Measurements from ENCODE around the gene TMEM163.

TMEM163 gene

DNA sequence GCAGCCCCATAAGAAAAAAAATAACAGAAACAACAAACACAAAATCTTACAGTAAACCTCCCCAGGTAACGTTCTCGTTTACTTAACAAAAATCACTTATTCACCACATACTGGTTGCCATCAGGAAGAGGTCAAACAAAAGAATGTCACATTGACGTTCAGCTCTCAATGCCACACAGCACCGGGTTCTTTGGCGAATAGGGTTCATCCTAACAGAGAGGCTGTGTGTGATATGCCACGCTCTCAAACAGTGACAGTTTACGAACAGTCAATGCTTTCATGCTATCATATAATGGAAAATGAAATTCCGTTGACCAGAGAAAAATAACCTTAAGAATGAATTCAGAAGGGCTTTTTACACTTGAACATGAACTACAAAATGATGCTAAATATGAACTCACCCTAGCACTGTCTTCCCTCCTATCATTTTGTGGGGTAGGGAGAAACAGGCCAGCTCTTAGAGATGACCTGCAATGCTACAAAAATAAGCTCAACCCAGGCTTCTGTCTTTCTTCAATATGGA lies 2.0 kb downstream of the TMEM163 start:
- H3K4me3 Mint-ChIP-seq = peak overlapping the region; percentile 80 to 83
- ATAC-seq (replicated peaks) (no peak), DNase-seq (no peak)
- H3K27ac Mint-ChIP-seq = peak overlapping the region in 1 of 2 donors; percentile 41
- peaks cover 23 to 33% of the 10 kb centered on the region in 2 donors for H3K4me1 Mint-ChIP-seq (ENCODE audit: low read depth in 2 of 2)
- peaks cover 4% of the 10 kb centered on the region for H3K36me3 Mint-ChIP-seq (ENCODE audit: insufficient read depth)
- H3K9me3 Mint-ChIP-seq = no peaks in the 10 kb centered on the region
- peaks cover 53 to 57% of the 10 kb centered on the region in 2 donors for H3K27me3 Mint-ChIP-seq

DNA sequence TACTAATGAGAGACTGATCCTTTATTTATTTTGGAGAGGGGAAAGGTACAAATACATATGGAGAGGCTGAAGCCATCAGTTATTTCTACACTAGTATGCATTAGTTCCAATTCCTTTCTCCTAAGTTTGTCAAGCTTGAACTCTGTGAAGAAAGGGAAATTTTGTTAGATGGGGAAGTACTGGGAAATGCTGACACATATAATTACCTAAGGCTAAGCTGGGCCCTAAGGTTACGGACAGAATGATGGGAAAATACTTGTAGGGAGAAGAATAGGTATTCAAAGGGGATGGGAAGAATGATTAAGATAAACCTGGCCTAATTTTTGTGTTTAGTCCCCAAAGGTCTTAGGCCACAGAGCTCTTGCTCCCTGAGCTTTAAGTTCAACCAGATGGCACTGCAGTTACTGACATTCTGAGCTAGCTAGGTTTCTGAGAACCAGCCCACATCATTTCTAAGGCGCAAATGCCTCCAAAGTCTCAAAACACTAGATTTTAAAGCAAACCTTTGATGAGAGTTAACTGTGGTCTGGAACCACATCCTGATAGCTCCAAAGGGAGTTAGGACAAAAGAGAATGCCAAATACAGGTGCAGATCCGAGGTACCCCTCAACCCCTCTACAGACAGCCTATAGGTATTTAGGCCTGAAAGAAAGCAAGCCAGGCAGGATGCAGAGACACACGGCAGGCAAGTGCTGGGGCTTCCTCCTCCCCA lies 2.7 kb downstream of the TMEM163 start:
- Mint-ChIP-seq H3K9me3 (no peaks in the 10 kb centered on the region), H3K27me3 (peaks cover 46 to 51% of the 10 kb centered on the region in 2 donors), H3K4me1 (ENCODE audit: low read depth in 2 of 2) (peaks cover 23 to 33% of the 10 kb centered on the region in 2 donors), H3K4me3 (no peak overlapping the region), H3K36me3 (ENCODE audit: insufficient read depth) (peaks cover 4% of the 10 kb centered on the region), H3K27ac (no peak overlapping the region)
- DNase-seq (no peak), ATAC-seq (replicated peaks) (no peak)

DNA sequence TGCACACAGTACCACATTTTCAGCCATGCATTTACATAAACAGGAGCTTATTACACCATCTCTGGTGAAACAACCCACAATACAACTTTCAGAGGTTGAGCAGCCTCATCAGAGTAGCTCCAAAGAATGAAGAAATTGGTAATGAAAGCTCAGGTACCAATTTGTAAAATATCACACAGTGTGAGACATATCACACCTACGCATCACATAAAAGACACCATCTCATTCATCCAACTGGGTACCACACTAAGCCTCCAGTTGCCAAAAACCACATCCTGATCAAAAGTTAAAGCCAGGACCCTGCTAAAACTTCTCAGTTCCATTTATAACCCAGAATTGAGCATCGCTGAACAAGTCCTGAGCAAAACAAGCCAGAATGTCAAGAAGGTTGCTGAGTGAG lies 4.6 kb downstream of the TMEM163 start:
- no peak for DNase-seq

DNA sequence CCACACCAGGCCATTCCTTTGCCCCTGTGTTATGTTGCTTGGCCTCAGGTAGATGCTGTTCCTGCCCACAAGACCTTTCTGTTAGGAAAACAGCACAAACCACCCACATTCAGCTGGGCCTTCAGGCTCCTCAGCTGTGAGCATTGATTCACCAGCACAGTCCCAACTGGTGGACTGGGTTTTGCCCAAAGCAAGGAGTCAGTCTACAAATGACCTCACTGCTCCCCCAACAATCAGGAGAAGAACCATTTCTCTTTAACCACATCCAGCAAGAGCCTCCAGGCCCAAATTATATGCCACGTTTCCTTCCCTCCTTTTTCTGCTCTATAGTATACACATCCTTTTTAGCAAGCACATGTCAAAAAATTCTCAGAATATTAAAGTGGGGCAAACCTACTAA lies 5.2 kb downstream of the TMEM163 start:
- DNase-seq (no peak), ATAC-seq (replicated peaks) (no peak)
- Mint-ChIP-seq H3K9me3 (no peaks in the 10 kb centered on the region), H3K4me3 (no peak overlapping the region), H3K27ac (no peak overlapping the region), H3K36me3 (ENCODE audit: insufficient read depth) (peaks cover 4% of the 10 kb centered on the region), H3K27me3 (peaks cover 35 to 45% of the 10 kb centered on the region in 2 donors), H3K4me1 (ENCODE audit: low read depth in 2 of 2) (peaks cover 17 to 29% of the 10 kb centered on the region in 2 donors)

More for the DNA sequence above, 4.6 kb downstream of the TMEM163 start:
- H3K27ac Mint-ChIP-seq = no peak overlapping the region
- peaks cover 4% of the 10 kb centered on the region for H3K36me3 Mint-ChIP-seq (ENCODE audit: insufficient read depth)
- H3K27me3 Mint-ChIP-seq = peaks cover 35 to 46% of the 10 kb centered on the region in 2 donors
- no peak overlapping the region for H3K4me3 Mint-ChIP-seq
- H3K9me3 Mint-ChIP-seq = no peaks in the 10 kb centered on the region
- ATAC-seq (replicated peaks) = peak; percentile 54
- H3K4me1 Mint-ChIP-seq (ENCODE audit: low read depth in 2 of 2) = peaks cover 17 to 29% of the 10 kb centered on the region in 2 donors

DNA sequence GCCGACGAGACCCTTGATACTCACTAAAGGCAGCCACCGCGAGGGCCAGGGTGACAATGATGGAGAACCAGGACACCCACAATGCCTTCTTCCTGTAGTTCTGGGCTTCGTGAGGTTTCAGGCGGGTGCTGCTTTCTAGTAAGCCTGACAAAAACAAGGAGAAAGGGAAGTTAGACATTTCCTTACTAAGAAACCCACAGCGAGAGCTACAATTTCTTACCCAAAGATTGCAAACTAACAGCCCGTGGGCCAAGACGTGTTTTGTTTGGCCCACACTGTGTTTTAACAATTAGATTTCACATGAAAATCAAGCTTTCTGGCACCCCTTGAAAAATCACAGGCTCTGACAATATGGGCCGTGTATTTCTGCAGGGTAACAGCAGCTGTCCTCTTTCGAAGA lies 5.6 kb downstream of the TMEM163 start:
- peaks cover 33 to 45% of the 10 kb centered on the region in 2 donors for H3K27me3 Mint-ChIP-seq
- no peak overlapping the region for H3K4me3 Mint-ChIP-seq
- no peak overlapping the region for H3K27ac Mint-ChIP-seq

DNA sequence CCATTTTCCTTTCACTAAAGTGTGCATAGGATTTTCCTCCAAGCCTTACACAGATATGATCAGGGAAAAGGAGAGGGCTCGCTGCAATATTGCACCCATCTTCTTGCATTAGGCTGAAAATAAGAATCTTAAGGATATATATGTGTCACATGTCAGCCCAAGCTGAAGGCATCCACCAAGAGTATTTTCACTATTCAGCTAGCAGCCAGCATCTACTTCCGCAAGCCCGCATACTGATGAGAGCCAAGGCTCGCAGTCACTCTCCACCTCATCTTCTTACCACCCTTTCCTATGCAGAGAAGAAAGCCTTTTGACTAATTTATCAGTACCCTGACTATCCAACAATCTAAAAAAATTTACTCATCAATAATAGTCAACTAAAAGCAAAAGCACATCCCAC lies 6.1 kb downstream of the TMEM163 start:
- H3K27me3 Mint-ChIP-seq = peaks cover 30 to 44% of the 10 kb centered on the region in 2 donors
- peaks cover 4% of the 10 kb centered on the region for H3K36me3 Mint-ChIP-seq (ENCODE audit: insufficient read depth)
- H3K4me1 Mint-ChIP-seq (ENCODE audit: low read depth in 2 of 2) = peaks cover 17 to 28% of the 10 kb centered on the region in 2 donors
- H3K4me3 Mint-ChIP-seq = no peak overlapping the region
- ATAC-seq (replicated peaks) (no peak), DNase-seq (no peak)
- no peaks in the 10 kb centered on the region for H3K9me3 Mint-ChIP-seq
- no peak overlapping the region for H3K27ac Mint-ChIP-seq

More for the DNA sequence above, 5.6 kb downstream of the TMEM163 start:
- ATAC-seq (replicated peaks) (no peak), DNase-seq (no peak)
- Mint-ChIP-seq H3K9me3 (no peaks in the 10 kb centered on the region), H3K36me3 (ENCODE audit: insufficient read depth) (peaks cover 4% of the 10 kb centered on the region), H3K4me1 (ENCODE audit: low read depth in 2 of 2) (peaks cover 17 to 29% of the 10 kb centered on the region in 2 donors)

DNA sequence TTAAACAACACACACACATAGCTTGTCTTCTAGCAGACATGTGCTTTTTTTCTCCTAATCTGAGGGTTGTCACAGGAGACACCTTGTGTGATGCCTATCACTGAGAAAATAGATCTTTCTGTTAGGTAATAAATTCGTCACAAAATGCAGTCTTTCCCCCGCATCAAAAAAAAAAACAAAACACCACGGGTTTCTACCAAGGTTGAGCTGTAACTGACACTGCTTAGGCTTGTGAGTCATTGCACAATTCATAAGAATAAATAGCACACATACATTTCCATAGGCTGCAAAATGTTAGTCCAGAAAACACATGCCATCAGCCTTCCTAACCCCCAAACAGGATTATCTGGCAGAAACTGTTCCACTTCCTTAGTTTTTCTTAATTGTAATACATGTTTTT lies 6.5 kb downstream of the TMEM163 start:
- H3K36me3 Mint-ChIP-seq (ENCODE audit: insufficient read depth) = peaks cover 6% of the 10 kb centered on the region
- DNase-seq = no peak
- H3K4me1 Mint-ChIP-seq (ENCODE audit: low read depth in 2 of 2) = peaks cover 15 to 27% of the 10 kb centered on the region in 2 donors
- H3K9me3 Mint-ChIP-seq = no peaks in the 10 kb centered on the region
- no peak overlapping the region for H3K4me3 Mint-ChIP-seq
- no peak for ATAC-seq (replicated peaks)
- H3K27ac Mint-ChIP-seq = no peak overlapping the region
- H3K27me3 Mint-ChIP-seq = peaks cover 30 to 44% of the 10 kb centered on the region in 2 donors

DNA sequence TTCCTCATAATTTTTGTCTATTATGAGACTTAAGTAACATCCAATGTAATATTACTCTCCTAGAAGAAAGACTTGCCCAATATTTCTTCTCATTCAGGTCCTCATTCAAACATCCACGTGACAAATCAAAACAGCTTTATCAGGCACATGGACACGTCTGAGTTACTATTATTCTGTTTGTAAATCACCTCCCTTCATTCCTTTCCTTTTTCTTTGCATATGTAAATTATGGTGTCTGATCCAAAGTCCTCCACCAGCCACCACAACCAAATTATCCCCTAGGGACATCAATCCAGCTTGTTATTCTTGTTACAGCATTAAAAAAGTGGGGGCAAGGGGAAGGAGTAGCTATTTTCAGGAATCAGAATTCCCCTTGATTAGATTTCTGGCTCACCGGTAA lies 7.1 kb downstream of the TMEM163 start:
- H3K27me3 Mint-ChIP-seq = peaks cover 27 to 44% of the 10 kb centered on the region in 2 donors
- peaks cover 7% of the 10 kb centered on the region for H3K36me3 Mint-ChIP-seq (ENCODE audit: insufficient read depth)
- peaks cover 17 to 25% of the 10 kb centered on the region in 2 donors for H3K4me1 Mint-ChIP-seq (ENCODE audit: low read depth in 2 of 2)
- no peak for ATAC-seq (replicated peaks)
- H3K27ac Mint-ChIP-seq = no peak overlapping the region
- H3K9me3 Mint-ChIP-seq = no peaks in the 10 kb centered on the region
- no peak overlapping the region for H3K4me3 Mint-ChIP-seq
- DNase-seq = no peak

DNA sequence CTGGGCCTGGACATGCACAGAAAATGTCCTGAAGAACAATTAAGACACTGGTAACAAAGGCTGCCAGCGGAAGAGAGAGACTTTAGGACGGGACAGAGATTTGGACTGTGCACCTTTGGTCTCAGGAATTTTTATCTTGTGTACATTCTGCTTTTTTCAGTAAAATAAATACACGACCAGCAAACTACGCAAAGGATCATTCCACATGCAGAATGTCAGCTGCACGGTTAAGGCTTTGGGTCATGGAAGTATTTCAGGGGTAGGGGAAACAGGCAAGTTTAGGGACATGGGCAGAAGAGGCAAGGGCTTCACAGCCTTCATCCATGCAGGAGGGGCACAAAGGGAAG lies 11.5 kb downstream of the TMEM163 start:
- H3K4me3 Mint-ChIP-seq = peak overlapping the region in 1 of 2 donors; percentile 67
- no peak for DNase-seq
- H3K4me1 Mint-ChIP-seq (ENCODE audit: low read depth in 2 of 2) = peaks cover 14 to 21% of the 10 kb centered on the region in 2 donors
- peaks cover 3% of the 10 kb centered on the region for H3K36me3 Mint-ChIP-seq (ENCODE audit: insufficient read depth)
- H3K27ac Mint-ChIP-seq = no peak overlapping the region
- no peak for ATAC-seq (replicated peaks)
- H3K27me3 Mint-ChIP-seq = peaks cover 50 to 61% of the 10 kb centered on the region in 2 donors
- H3K9me3 Mint-ChIP-seq = no peaks in the 10 kb centered on the region

DNA sequence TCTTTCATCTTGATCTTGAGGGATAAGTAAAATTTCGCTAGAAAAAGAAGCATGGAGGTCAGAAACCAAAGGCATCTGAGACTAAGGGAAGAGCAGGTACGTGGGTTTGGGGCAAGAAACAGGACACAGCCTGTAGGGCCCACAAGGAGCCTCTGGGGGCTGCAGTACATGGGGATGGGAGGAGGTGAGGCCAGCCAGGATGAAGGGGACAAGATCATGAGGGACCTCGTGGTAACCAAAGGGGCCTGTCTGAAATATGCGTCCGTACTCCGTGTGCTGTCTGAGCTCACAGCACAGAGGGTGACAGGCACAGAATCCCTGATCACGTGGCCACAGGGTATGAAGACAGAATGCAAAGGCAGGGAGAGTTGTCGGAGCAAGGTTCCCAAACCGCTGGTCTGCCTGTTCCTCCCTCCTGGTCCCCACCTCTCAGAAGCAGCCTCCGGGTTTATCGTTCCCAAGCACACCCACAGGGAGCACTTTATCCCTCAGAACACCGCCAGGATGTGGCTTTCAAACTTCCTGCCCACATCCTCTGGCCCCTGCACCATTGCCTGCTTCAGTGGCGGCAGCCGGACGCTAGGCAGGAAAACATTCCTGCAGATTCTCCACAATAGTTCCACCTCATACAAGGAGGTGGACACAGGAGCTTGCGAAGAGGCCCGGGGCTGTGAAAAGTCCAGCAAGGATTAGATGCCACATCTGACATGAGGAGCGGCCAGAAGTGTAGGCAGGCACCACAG lies 12.0 kb downstream of the TMEM163 start:
- peaks cover 14 to 21% of the 10 kb centered on the region in 2 donors for H3K4me1 Mint-ChIP-seq (ENCODE audit: low read depth in 2 of 2)
- H3K4me3 Mint-ChIP-seq = peak overlapping the region; percentile 67 to 77
- no peaks in the 10 kb centered on the region for H3K9me3 Mint-ChIP-seq
- H3K27ac Mint-ChIP-seq = no peak overlapping the region
- DNase-seq = no peak
- peak; percentile 43 for ATAC-seq (replicated peaks)
- H3K36me3 Mint-ChIP-seq (ENCODE audit: insufficient read depth) = peaks cover 3% of the 10 kb centered on the region
- peaks cover 56 to 67% of the 10 kb centered on the region in 2 donors for H3K27me3 Mint-ChIP-seq

DNA sequence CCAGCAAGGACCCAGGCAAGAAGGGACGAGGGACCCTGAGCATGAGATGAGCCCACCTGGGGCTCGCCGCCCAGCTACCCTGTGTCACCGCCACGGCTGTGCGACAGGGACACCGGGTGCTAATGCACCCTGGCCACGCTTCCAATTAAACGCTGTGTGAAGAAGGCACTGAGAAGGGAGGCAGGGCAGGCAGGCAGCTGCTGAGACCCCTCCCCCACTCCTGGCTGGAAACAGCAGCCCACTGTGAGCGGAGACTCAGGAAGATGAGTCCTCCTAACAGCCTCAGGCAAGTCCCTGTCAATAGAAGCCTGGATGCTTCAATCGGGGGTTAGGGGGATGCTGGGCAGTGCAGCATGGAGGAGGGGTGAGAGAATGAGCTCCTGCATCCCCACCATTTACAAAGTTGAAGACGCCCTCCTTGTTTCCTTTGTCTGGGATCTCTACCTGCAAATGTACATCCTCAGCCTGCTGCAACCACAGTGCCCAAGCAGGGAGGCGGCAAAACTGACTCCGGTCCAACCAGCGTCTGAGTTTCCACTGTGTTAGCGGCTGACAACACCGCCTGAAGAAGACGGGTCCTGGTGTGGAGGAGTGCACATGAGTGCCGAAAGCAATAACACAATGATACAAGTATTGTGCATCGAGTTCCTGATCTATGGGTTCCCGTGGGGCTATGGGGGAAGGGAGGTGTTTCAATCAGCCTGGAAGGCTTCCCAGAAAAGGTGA lies 12.8 kb downstream of the TMEM163 start:
- Mint-ChIP-seq H3K27me3 (peaks cover 56 to 66% of the 10 kb centered on the region in 2 donors), H3K4me1 (ENCODE audit: low read depth in 2 of 2) (peaks cover 14 to 21% of the 10 kb centered on the region in 2 donors), H3K27ac (no peak overlapping the region), H3K4me3 (peak overlapping the region; percentile 67 to 77), H3K9me3 (no peaks in the 10 kb centered on the region), H3K36me3 (ENCODE audit: insufficient read depth) (peaks cover 3% of the 10 kb centered on the region)
- DNase-seq (no peak), ATAC-seq (replicated peaks) (no peak)

DNA sequence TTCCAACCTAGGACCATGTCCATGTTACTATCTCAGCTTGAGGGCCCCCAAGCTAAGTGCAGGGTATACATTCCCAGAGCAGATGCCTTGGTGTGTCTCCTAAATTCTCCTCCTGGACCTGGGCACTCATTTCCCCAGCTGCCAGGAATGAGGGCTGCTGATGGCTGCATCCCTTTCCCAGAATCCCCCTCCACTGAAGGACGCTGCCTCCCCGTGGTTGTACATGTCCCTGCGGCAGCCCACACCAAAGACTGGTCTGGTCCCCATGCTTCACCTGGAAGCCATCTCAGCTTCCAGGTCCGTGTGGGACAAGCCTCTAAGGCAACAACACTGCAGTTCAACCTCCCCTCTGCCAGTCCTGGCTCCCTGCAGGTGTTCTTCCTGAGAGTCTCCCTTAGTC lies 14.6 kb downstream of the TMEM163 start:
- Mint-ChIP-seq H3K27ac (no peak overlapping the region), H3K27me3 (peaks cover 60 to 64% of the 10 kb centered on the region in 2 donors), H3K36me3 (ENCODE audit: insufficient read depth) (peaks cover 3% of the 10 kb centered on the region), H3K4me1 (ENCODE audit: low read depth in 2 of 2) (peaks cover 14 to 21% of the 10 kb centered on the region in 2 donors), H3K9me3 (no peaks in the 10 kb centered on the region), H3K4me3 (no peak overlapping the region)
- no peak for DNase-seq
- no peak for ATAC-seq (replicated peaks)

DNA sequence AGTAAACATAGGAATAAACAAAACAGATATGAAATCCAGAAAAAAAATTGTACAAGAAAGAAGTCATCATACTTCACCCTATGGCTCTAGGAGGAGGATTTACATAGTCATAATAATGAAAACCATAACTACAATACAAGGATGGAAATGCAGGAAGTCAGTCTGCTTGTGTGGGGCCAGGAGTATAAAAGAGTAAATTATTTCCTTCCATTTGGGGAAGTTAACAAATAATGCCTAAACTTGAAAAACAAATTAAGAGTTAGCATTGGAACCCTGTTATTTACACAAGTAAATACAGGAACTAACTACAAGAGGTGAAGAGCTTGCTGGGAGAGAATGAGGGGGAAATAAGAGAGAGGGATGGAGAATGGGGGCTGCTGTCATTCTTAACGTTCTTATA lies 15.4 kb downstream of the TMEM163 start:
- no peaks in the 10 kb centered on the region for H3K9me3 Mint-ChIP-seq
- no peak for DNase-seq
- peaks cover 62 to 64% of the 10 kb centered on the region in 2 donors for H3K27me3 Mint-ChIP-seq
- H3K4me3 Mint-ChIP-seq = no peak overlapping the region
- H3K36me3 Mint-ChIP-seq (ENCODE audit: insufficient read depth) = peaks cover 3% of the 10 kb centered on the region
- H3K27ac Mint-ChIP-seq = no peak overlapping the region
- H3K4me1 Mint-ChIP-seq (ENCODE audit: low read depth in 2 of 2) = peaks cover 14 to 21% of the 10 kb centered on the region in 2 donors
- ATAC-seq (replicated peaks) = no peak

All from effector memory CD8-positive, alpha-beta T cell (primary cell).